ENCODE measurements around the gene AQP2. TPM values are rescaled to one million over a fixed set of nuclear protein-coding genes. Genes with fewer than 3 reads are reported as not detected.

AQP2 gene
- total RNA-seq, 1 donor from 2014 or later = not detected

- intact Hi-C loops (cut with DNase I) = no loop called here
- Histone ChIP-seq H3K27ac (no peak overlapping the region), H3K4me1 (no peaks in the 10 kb centered on the region), H3K36me3 (no peaks in the 10 kb centered on the region), H3K9me3 (no peaks in the 10 kb centered on the region), H3K4me3 (no peak overlapping the region), H3K27me3 (no peaks in the 10 kb centered on the region)
- ATAC-seq (peak; percentile 7), DNase-seq (no peak)
- TF ChIP-seq, protein P1, sequence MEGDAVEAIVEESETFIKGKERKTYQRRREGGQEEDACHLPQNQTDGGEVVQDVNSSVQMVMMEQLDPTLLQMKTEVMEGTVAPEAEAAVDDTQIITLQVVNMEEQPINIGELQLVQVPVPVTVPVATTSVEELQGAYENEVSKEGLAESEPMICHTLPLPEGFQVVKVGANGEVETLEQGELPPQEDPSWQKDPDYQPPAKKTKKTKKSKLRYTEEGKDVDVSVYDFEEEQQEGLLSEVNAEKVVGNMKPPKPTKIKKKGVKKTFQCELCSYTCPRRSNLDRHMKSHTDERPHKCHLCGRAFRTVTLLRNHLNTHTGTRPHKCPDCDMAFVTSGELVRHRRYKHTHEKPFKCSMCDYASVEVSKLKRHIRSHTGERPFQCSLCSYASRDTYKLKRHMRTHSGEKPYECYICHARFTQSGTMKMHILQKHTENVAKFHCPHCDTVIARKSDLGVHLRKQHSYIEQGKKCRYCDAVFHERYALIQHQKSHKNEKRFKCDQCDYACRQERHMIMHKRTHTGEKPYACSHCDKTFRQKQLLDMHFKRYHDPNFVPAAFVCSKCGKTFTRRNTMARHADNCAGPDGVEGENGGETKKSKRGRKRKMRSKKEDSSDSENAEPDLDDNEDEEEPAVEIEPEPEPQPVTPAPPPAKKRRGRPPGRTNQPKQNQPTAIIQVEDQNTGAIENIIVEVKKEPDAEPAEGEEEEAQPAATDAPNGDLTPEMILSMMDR (IDR thresholded peaks at IDR 0.05) = no peak
Measured at GRCh38 chr12:49939307-49939706, 11.2 kb upstream of the AQP2 start.

DNA sequence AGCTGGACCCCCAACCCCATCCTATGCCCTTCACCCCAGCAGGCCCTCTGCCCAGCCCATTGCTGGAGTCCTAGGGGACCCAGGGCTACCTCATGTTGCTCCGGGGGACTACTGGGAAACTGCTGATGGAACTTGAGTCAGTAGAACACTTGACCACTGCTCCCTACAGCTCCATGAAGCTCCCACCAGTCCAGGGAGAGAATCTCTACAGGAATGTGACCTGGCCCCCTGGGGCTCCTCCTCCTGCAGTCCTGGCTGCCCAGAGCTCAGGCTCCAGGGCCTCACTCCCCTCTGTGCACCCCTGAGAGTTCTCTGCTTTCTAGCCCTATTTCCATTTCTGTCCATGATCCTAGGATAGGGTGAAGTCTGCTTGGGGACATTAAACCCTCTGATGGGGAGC, 10.8 kb upstream of the AQP2 start:
- no peak for ATAC-seq
- no peaks in the 10 kb centered on the region for H3K27me3 ChIP-seq

GRCh38 chr12:49941556-49942511, 8.7 kb upstream of the AQP2 start:
- no peaks in the 10 kb centered on the region for H3K36me3 ChIP-seq
- H3K4me1 ChIP-seq = peaks cover 11% of the 10 kb centered on the region
- no peak overlapping the region for H3K27ac ChIP-seq
- H3K4me3 ChIP-seq = no peak overlapping the region
- intact Hi-C loops (cut with DNase I) = no loop called here
- TF ChIP-seq, protein P1 (IDR thresholded peaks at IDR 0.05) = no peak
- DNase-seq (peak; percentile 51), ATAC-seq (no peak)
- no peaks in the 10 kb centered on the region for H3K9me3 ChIP-seq
- no peaks in the 10 kb centered on the region for H3K27me3 ChIP-seq

More for the DNA sequence above, 10.8 kb upstream of the AQP2 start:
- DNase-seq = peak; percentile 25
- no peaks in the 10 kb centered on the region for H3K9me3 ChIP-seq
- no peaks in the 10 kb centered on the region for H3K4me1 ChIP-seq
- H3K36me3 ChIP-seq = no peaks in the 10 kb centered on the region
- no peak overlapping the region for H3K27ac ChIP-seq
- no peak overlapping the region for H3K4me3 ChIP-seq
- TF ChIP-seq, protein P1 (IDR thresholded peaks at IDR 0.05) = no peak
- intact Hi-C loops (cut with DNase I) = no loop called here

- Histone ChIP-seq H3K4me3 (no peak overlapping the region), H3K9me3 (no peaks in the 10 kb centered on the region), H3K4me1 (peaks cover 11% of the 10 kb centered on the region), H3K27ac (no peak overlapping the region), H3K27me3 (no peaks in the 10 kb centered on the region), H3K36me3 (no peaks in the 10 kb centered on the region)
- intact Hi-C loops (cut with DNase I) = no loop called here
- ATAC-seq = no peak
- TF ChIP-seq, protein P1 (IDR thresholded peaks at IDR 0.05) = no peak
- DNase-seq = no peak
Measured at GRCh38 chr12:49942512-49942893, 8.0 kb upstream of the AQP2 start.

GRCh38 chr12:49942921-49943624, 7.5 kb upstream of the AQP2 start:
- TF ChIP-seq, protein P1 (IDR thresholded peaks at IDR 0.05) = no peak
- Histone ChIP-seq H3K36me3 (no peaks in the 10 kb centered on the region), H3K27me3 (no peaks in the 10 kb centered on the region), H3K9me3 (no peaks in the 10 kb centered on the region), H3K4me1 (peaks cover 11% of the 10 kb centered on the region), H3K27ac (no peak overlapping the region), H3K4me3 (no peak overlapping the region)
- DNase-seq (peak; percentile 69), ATAC-seq (peak; percentile 77)
- intact Hi-C loops (cut with DNase I) = no loop called here
